Activated effector memory CD4-positive, alpha-beta T cell treated with anti-CD3 and anti-CD28 coated beads, Interleukin-2, amount 50 U/mL, for 16 hours (primary cell): ENCODE data around the gene CRYBB1.
"Not testable (repeated sequence)": the region's sequence is repeated elsewhere in the genome, so short reads cannot be mapped to it uniquely, and the experiment has no call there.

Experiments
- DNase-seq: peaks from one replicate; pipeline ENCODE4 v3.0.0-alpha.2; 2020

CRYBB1 gene

GRCh38 chr22:26635117-26635516 is 17.3 kb upstream of the CRYBB1 start:
- DNase-seq, result no peak

- no peak for DNase-seq
Measured at GRCh38 chr22:26634189-26634588, 16.4 kb upstream of the CRYBB1 start.

- no peak for DNase-seq
Measured at GRCh38 chr22:26632422-26633155, 14.8 kb upstream of the CRYBB1 start.

- DNase-seq, result no peak
Measured at GRCh38 chr22:26631282-26631681, 13.5 kb upstream of the CRYBB1 start.

GRCh38 chr22:26629988-26630761 is 12.3 kb upstream of the CRYBB1 start:
- no peak for DNase-seq

GRCh38 chr22:26624803-26625202 is 7.0 kb upstream of the CRYBB1 start:
- no peak for DNase-seq

- no peak for DNase-seq
Measured at GRCh38 chr22:26623984-26624383, 6.2 kb upstream of the CRYBB1 start.

- no peak for DNase-seq
Measured at GRCh38 chr22:26621663-26622062, 3.8 kb upstream of the CRYBB1 start, which contains the start of gene CRYBA4. Gene CRYBA4, plus strand, starts transcription at chr22:26621963. Its CDS starts 634 bp downstream, at chr22:26622597.

- DNase-seq, result no peak
Measured at GRCh38 chr22:26620197-26620596, 2.4 kb upstream of the CRYBB1 start.

- DNase-seq, result no peak
Measured at GRCh38 chr22:26619510-26619909, 1.7 kb upstream of the CRYBB1 start.

GRCh38 chr22:26618455-26618854 is 628 bp upstream of the CRYBB1 start:
- no peak for DNase-seq

- DNase-seq, result no peak
Measured at GRCh38 chr22:26616650-26617049, 1.2 kb downstream of the CRYBB1 start.

- no peak for DNase-seq
Measured at GRCh38 chr22:26615830-26616435, 1.9 kb downstream of the CRYBB1 start.

- no peak for DNase-seq
Measured at GRCh38 chr22:26615149-26615548, 2.7 kb downstream of the CRYBB1 start.

- no peak for DNase-seq
Measured at GRCh38 chr22:26614322-26614721, 3.5 kb downstream of the CRYBB1 start.

GRCh38 chr22:26613753-26614152 is 4.1 kb downstream of the CRYBB1 start:
- not testable (repeated sequence) for DNase-seq

GRCh38 chr22:26612652-26613051 is 5.2 kb downstream of the CRYBB1 start:
- DNase-seq, result no peak

- DNase-seq, result no peak
Measured at GRCh38 chr22:26610996-26611395, 6.8 kb downstream of the CRYBB1 start.

- DNase-seq, result peak; percentile 71
Measured at GRCh38 chr22:26610072-26610958, 7.5 kb downstream of the CRYBB1 start.

GRCh38 chr22:26609287-26609686 is 8.5 kb downstream of the CRYBB1 start:
- DNase-seq, result no peak

- no peak for DNase-seq
Measured at GRCh38 chr22:26608129-26608528, 9.7 kb downstream of the CRYBB1 start.

GRCh38 chr22:26606611-26607010 is 11.2 kb downstream of the CRYBB1 start:
- no peak for DNase-seq

- no peak for DNase-seq
Measured at GRCh38 chr22:26604368-26604767, 13.5 kb downstream of the CRYBB1 start.
